GM19238 (cell line): ENCODE data around the gene PIEZO2.
"Not testable (repeated sequence)": the region's sequence is repeated elsewhere in the genome, so short reads cannot be mapped to it uniquely, and the experiment has no call there.

Experiments
- DNase-seq: peaks from one replicate; pipeline ENCODE4 v3.0.0; 2011; ENCODE audit warnings: low spot score; ENCODE audit not compliant: insufficient read length

PIEZO2 gene

DNA sequence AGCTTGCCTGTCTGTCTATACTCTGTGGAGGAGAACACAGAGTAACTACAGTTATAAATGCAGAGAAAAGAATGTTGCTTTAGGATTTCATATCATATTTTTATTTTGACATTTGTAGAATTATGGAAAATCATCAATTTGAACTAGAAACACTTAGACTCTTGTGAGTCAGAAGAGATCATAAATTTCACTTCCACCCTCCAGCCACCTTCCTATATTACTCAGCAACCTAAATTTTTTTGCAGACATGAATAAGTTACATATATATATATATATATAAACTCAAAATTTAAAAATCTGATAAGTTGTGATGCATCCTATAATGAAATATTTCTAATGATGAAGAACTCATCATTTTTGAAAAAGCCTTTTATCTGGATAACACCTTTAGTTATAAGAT is 172.3 kb downstream of the PIEZO2 start:
- no peak for DNase-seq

- DNase-seq = no peak
Observed at GRCh38 chr18:10973567-10974203, 175.7 kb downstream of the PIEZO2 start.

GRCh38 chr18:10971717-10972116 is 177.7 kb downstream of the PIEZO2 start:
- DNase-seq = no peak

- no peak for DNase-seq
Observed at GRCh38 chr18:10965119-10965518, 184.2 kb downstream of the PIEZO2 start.

DNA sequence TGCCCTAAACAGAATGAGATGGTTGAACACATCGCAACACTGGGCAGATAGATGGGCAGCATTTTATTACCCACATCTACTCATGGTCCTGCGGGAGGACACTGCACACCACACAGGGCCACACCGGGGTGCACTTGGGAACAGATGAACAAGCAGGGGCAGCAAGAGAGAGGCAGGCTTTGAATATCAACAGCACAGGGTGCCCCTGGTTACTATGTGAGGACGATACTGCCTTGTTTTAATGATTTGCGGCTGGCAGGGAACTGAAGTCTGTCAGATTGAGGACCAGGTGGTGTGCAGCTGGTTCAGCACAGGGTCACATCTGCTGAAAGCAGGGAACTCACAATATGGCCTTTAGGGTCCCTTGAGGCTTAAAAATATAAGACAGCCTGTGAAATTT is 195.7 kb downstream of the PIEZO2 start:
- no peak for DNase-seq

DNA sequence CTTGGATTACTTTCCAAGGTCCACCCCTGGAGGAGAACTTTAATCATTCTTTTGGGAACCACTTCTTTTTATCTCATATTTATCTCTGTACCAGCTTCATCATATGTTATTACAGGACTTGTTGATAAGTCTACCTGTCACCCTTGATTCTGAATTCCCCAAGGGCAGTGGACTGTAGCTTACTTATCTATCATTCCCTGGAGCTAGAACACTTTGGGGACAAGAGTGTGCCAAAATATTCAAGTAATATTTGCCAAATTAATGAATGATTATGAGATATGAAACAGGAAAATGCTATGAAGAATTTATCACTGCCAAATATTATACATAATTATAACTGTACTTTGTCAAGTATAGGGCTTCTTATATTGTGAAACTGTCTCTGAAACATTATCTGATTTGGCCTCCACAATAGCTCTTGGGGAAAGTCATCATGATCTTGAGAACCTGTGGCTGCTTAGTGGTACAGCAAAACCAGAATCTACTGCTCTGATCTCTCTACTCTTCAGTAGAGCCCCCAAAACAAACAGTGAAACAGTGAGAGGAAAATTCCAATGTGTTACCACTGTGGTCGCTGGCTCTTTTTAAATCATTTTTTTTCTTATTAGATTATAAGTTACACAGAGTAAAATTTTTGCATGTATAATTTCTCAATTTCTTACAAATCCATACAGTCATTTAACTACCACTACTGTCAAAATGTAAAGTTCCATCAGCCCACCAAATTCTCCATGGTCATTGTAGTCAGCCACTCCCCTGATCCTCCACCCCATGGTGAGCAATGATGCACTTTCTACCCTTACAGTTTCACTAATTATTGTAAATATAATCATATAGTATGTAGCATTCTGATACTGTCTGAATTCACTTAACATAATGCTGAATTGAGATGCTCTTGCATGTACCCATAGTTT is 197.5 kb downstream of the PIEZO2 start:
- no peak for DNase-seq

DNA sequence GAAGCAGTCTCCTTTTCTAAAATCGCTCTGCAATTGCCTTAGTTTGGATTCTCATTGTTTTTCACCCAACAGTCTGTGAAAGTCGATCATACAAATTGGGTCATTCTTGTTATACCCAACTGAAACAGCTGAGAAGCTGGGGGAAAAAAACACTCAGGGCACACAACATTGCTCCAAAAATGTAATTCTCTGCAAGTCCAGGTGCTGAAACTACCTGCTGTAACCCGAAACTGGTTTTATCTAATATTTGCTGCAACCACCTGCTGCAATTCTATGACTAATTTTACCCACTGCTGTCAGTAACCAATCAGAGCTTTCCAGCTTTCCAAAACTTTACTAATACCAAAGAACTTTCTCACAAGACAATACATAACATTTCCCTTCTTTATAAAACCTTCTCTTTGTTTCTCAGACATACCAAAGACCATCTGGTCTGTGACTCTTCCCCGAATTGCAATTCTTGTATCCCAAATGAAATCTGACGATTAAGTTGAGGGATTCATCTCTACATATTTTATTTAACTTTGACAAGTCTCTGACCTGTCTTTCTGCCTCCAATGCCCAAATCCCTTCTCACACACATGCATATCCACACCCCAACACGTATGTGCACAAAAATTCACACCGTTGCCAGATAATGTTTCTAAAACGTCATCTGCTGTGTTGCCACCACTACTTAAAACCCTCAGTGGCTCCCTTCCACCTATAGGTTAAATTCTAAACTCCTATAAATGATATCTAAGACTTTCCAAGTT is 198.3 kb downstream of the PIEZO2 start:
- no peak for DNase-seq

GRCh38 chr18:10950080-10950875 is 199.1 kb downstream of the PIEZO2 start:
- no peak for DNase-seq

DNA sequence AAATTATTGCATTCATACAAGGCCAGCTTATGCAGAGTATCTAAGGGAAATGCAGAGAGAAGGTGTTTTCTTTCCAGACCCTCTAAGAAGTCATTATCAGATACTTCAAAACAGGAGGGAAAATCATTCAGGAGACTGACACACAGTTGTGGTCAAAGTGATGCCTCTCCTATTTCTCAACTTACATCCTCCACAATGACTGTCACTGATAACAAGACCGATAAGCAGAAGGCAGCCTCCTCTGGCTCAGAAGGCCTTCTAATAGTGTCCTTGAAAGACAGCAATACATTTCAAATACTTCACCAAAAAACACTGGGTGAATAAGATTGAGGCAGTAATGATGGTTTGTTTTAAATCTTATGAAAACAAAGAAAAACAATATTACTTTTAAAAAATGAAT is 199.7 kb downstream of the PIEZO2 start:
- DNase-seq = no peak

DNA sequence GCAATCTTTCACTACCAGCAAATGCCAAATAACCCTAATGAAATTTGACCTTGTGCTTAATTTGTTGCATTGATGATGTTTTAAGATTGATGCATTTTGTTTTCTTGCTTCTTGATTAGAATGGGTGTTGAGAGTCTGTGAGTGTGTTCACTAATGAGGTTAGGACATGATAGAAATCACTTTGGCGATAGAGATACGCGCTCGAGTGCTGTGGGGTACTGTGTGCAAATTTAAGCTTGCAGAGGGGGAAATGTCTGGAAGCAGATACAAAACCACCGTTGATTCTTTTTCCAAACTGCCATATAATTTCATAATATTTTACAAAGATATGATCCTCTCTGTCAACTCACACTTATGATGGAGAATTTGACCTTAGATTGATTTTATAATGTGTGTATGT is 200.9 kb downstream of the PIEZO2 start:
- no peak for DNase-seq

- DNase-seq = no peak
Observed at GRCh38 chr18:10946058-10946457, 203.3 kb downstream of the PIEZO2 start.

DNA sequence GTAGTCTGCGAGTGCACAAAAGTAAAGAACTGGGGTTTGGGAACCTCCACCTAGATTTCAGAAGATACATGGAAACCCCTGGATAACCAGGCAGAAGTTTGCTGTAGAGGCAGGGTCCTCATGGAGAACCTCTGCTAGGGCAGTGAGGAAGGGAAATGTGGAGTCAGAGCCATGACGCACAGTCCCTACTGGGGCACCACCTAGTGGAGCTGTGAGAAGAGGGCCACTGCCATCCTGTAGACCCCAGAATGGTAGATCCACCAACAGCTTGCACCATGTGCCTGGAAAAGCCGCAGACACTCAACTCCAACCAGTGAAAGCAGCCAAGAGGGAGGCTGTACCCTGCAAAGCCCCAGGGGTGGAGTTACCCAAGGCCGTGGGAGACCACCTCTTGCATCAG is 206.4 kb downstream of the PIEZO2 start:
- no peak for DNase-seq

- DNase-seq = no peak
Observed at GRCh38 chr18:10939822-10940221, 209.5 kb downstream of the PIEZO2 start.

- no peak for DNase-seq
Observed at GRCh38 chr18:10937743-10938640, 211.4 kb downstream of the PIEZO2 start.

GRCh38 chr18:10936176-10937053 is 213.0 kb downstream of the PIEZO2 start:
- no peak for DNase-seq

DNA sequence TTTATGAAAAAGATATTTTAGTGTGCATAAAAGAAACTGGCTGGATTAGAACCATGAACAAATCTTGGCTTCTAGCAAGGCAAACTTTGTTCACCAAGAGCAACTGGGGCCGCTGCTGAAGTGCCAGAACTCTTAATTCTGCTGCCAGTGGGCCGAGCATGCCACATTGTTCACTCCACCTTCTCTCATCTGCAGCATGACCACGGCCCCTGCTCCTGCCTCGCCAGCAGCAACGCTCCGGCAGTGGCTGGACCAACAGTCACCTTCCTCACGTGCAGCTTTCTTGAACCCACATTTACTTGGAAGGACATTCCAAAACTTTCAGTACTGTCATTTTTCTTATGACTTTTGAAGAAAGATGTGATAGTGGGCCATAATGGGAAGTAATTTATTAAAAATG is 213.8 kb downstream of the PIEZO2 start:
- no peak for DNase-seq

- not testable (repeated sequence) for DNase-seq
Observed at GRCh38 chr18:10933648-10934047, 215.7 kb downstream of the PIEZO2 start.

GRCh38 chr18:10930076-10930475 is 219.3 kb downstream of the PIEZO2 start:
- DNase-seq = no peak

DNA sequence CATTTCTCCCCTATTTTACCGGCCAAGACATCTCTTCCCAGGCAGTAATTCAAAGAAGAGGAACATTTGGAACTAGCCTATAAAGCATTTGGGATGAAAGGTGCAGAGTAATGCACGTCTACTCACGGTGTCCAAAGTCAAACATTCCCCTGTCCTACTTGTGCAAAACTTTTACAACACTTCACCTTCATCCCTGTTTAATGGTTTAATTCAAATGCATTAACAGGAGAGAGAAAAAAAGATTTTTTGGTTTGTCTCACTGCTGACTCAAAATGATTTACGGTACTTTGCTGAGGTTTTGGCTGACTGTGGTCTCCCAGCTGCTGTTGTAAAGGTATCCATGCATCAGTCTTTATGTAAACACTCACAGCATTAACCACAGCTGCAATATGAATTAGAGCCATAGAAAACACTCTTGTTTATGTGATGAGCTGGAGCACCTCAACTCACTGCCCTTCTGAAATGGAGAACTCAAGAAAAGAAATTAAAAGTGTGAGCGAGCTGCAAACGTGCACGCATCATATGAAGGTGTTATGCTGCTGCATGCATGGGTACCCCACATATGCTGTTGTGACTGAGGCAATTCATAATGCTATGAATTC is 220.5 kb downstream of the PIEZO2 start:
- peak; percentile 12 for DNase-seq
